Muscle of arm (tissue), 12 donors: ENCODE data around the gene YKT6. TPM values are rescaled to one million over a fixed set of nuclear protein-coding genes. Genes with fewer than 3 reads are reported as not detected.
A peak's percentile ranks its signal among the peaks of the same experiment; 100 is the strongest.

Experiments used
- DNase-seq: peaks from one replicate; pipeline ENCODE4 v3.0.0-alpha.2; 2013
- polyA plus RNA-seq, 12 donors: library from polyadenylated mRNA; unstranded; fragments of 120-200 nt; gene quantifications; one replicate each; pipeline ENCODE4 v1.2.1, GENCODE V29; 2013; ENCODE audit not compliant: insufficient read length in 12 of 12

Gene YKT6
- polyA plus RNA-seq, 12 donors = 68.1 to 89.8 (median 70.7) TPM; not detected in 1

DNA sequence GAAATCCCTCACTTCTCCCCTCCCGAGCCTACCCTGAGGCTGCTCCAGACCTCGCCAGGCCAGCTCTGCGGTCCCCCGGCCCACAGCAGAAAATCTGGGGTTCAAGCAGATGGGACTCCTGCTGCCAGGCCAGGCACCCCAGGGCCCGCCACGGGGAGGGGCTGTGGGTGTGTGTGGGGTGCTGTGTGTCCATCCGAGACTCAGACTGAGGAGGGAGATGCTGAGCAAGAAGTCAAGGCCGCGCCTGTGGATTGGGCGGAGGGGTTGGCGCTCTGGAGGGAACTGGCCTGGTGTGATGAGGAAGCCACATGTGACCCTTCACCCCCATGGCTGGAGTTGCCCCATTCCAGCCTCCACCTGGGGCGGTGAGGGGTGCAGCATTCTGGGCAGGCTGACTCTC is 51.1 kb downstream of the YKT6 start:
- no peak for DNase-seq

DNA sequence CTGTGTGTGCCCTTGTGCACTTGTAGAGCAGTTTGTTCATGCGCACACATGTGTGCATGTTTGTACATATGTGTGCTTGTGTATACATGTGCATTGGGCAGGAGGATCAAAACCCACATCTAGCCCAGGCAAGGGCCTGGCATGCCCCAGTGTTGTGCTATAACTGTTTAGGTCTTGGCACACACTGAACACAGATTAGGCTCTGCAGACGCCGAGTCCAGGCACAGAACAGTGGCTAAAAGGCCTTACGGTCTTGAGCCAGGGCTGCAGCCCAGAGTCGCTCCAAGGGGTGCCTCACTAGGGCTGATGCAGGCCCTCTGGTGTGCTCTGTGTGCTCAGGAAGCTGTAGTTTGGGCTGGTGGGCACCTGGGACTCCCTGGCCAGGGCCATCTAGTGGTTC is 55.7 kb downstream of the YKT6 start:
- no peak for DNase-seq

DNA sequence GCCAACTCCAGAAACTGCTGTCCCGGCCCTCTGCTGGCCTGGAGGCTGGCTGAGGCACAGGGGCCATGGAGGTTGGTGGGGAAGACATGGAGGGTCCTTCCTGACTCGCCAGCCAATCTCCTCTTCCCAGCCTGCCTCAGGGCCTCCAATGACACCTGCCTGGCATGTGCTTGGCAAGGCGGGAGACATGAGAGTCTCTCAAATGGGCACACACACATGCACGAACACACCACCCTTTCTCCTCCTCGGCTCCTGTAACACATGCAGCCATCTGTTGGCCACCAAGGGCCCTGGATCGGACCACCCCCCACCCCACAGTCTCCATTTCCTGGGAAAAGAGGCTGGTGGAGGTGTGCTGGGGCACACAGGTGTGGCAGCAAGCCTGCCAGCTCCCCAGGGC is 56.4 kb downstream of the YKT6 start:
- DNase-seq = no peak

DNA sequence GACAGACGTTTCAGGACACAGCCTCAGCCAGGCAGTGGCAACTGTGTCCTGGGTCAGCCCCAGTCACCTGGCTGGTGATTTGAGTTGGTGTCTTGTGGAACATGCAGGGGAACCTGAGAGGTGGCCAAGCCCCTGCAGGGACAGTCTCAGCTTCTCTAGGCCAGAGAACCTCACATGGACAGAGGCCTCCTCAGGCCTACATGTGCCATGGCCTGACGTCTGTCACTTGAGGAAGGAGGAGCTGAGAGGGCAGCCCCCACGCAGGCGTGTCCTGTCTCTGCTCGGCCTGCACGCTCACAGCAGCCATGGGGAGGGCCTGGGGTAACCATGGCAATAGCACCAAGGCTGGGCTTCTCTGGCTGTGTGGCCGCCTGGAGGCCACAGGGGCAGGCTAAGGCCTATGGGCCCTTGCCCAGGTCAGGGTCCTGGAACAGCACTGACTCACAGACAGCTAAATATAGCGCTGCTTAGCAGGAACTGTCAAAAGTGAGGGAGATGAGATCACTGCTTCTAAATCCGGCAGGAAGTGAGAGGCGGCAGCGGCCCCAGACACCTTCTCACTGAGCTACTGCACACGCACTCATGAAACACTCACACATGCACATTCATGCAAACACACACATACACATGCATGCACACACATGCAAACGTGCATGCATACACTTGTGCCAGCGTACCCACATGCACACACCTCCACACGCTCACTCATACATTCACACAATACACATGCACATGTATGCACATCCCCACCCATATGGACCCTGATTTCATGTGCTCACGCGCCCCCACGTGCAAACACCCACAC is 57.0 kb downstream of the YKT6 start:
- DNase-seq = peak; percentile 63

DNA sequence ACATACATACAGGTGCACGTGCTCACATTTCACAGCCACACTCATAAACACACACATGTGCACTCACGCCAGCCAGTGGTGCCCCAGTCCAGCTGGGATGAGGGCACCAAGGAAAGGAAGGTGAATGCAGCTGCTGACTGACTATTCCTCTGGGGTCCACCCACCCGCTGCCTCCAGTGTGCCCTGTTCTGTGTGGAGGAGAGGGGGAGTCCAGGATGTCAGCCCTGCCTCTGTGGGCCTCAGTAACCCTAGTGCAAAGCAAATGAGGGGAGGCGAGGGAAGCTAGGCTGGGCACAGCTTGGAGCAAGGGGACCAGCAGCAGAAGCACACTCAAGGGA is 57.6 kb downstream of the YKT6 start:
- no peak for DNase-seq

DNA sequence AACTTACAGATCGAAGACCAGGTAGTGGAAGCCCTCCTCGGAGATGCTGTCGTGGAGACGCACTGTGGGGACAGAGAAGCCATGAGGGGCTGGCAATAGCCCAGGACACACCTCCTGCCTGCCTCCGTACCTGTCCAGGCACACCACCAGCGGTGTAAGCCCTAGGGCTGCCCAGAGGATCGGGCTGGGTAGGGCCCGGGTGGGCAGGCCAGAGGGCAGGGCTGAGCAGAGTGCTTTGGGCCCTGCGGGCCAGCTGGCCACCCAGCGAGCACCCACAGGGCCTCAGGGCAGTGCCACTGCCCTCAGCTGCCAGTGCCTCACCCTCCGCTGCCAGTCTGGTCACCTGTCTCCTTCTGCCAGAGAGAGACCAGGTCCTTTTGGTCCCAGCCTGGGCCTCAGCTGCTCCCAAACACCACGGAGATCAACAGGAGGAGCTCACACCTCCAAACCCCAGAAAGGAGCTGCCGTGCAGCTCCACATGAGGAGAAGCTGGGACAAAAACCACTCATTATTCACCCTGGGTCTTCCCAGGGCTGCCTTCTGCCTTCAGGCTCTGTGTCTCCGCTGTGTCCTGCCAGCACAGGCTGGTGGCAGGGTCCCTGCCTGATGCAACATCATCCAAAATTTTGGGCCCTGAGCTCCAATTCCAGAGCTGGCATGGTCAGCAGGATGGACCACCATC is 58.2 kb downstream of the YKT6 start:
- DNase-seq = no peak

DNA sequence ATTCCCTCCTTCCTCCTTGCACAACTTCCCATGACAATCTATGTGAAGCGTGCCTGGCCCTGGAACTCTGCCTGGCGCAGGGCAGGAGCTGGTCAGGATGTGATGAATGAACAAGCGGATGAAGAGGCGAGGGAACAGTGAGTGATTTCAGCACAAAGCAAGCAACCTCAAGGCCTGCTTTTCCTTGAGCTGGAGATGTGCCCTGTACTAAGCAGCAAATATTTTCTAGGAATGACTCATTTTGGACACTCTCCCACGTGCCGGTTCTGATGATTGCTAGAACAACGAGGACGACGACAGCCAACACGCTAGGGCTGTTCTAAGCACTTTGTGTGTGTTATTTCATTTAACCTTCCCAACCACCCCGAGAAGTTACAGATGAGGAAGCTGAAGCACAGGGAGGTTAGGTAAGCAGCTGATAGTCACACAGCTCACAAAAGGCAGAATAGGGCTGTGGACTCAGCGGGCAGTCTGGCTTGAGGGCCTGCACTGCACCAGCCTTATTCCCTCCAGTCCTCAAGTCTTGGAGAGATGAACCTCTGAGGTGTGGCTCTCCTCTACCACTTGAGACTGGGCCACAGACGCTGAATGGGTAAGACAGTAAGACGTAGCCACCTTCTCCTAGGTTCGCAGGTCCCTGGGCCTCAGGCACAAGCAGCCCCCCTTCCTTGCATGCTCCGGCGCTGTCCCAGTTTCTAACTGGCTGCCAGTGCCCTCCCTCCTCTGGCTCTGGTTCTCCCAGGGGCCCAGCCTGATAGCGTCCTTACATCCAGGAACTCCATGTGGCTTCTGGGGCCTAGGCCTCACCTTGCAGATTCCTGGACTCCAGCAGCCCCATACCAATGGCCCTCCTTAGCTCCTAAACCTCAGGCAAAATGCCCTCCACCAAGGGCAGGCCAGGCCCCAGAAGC is 59.0 kb downstream of the YKT6 start:
- DNase-seq = peak; percentile 79

DNA sequence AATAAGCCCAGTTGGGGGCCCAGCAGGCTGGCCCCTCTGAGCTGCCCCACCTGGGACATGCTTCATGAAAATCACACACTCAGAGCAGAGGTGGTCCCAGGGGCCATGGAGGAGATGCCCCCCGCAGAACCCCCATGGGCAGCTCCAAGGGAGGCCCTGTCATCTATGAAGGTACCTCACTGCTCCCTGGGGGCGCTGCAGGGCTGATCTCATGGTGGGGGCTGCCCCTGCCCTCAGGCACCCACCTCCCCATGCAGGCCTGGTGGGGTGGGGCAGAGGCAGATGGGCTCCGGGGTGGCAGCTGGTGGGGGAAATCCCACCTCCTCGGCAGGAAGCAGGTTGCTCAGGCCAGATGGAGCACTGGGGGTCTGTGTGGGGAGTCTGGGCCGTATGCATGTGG is 60.5 kb downstream of the YKT6 start:
- no peak for DNase-seq

DNA sequence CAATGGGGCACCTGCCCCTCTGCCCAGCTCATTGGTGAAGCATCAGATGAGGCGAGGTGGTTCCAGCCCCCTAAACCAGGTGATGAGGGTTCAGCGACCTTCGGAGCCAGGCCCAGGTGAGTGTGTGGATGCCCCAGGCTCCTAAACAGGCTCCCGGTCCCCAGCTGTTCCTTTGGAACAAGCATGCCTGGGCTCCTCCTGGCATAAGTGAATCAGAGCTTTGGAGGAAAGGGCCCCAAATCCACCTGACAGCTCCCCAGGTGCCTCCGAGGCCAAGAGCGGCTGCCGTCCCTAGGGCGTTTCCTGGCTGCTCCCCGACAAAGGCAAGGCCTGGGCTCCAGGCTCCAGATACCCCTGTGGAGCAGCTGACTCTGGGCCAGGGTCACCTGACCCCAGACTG is 61.3 kb downstream of the YKT6 start:
- no peak for DNase-seq

DNA sequence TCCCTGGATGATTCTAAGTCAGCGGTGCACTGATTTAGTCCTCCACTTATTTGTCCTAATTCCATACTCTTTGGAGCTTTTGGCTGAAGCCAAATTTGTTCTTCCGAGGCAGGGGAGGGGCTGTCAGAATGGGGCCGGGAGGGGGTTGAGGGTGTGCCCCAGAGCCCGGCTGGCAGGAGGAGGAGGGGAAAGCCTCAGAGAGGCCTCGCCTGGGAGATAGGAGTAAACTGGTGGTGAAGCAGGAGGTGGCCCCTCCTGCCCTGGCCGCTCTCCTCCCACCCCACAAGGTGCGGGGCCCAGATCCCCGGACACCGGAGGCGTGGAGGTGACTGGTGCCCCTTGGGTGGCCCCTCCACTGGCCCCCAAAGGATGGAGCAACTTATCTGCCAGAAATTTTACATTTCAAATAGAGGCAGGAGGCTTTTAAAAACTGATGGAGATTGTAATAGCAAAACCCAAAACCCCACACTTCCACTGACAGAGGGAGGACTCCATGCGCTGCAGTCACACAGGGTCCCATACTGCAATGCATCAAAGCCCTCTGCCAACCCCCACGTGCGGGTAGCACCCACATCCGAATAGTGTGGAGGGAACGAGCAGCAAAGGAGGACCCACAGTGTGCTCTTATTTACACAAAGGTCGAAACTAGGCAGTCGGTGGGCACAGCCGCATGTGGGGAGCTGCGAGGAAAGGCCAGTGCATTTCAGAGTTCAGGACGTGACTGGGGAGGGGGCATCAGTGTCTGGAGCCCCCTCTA is 62.7 kb downstream of the YKT6 start:
- DNase-seq = no peak

Other genes starting within 250 kb of the YKT6 start
- gene SPDYE1, start 203.1 kb upstream of the YKT6 start, polyA plus RNA-seq = 1 to 10 TPM in 5 of 12 donors, under 1 TPM in 5, not detected in 2; 0.15 to 4.1 (median 1.1) TPM
- 10 to 100 TPM in 11 of 12 donors, not detected in 1; 33.9 to 58.7 (median 39.9) TPM for gene DBNL, start 156.3 kb upstream of the YKT6 start, polyA plus RNA-seq
- gene PGAM2, start 135.4 kb upstream of the YKT6 start, polyA plus RNA-seq = 100 to 1,000 TPM in 10 of 12 donors, 10 to 100 TPM in 1, not detected in 1; 73.0 to 343 (median 210) TPM
- 10 to 100 TPM in 10 of 12 donors, 1 to 10 TPM in 1, not detected in 1; 9.5 to 18.6 (median 14.4) TPM for gene POLM, start 118.4 kb upstream of the YKT6 start, polyA plus RNA-seq
- gene AEBP1, start 96.6 kb upstream of the YKT6 start, polyA plus RNA-seq = 100 to 1,000 TPM in 5 of 12 donors, 10 to 100 TPM in 6, not detected in 1; 57.6 to 145 (median 93.5) TPM
- gene POLD2, start 77.4 kb upstream of the YKT6 start, polyA plus RNA-seq = 100 to 1,000 TPM in 1 of 12 donors, 10 to 100 TPM in 10, not detected in 1; 64.4 to 126 (median 78.2) TPM
- 1 to 10 TPM in 10 of 12 donors, not detected in 2; 1.6 to 7.7 (median 3.9) TPM for gene MYL7, start 59.6 kb upstream of the YKT6 start, polyA plus RNA-seq
- gene GCK, start 11.5 kb upstream of the YKT6 start, polyA plus RNA-seq = 1 to 10 TPM in 10 of 12 donors, not detected in 2; 1.7 to 5.7 (median 3.8) TPM
- gene CAMK2B, start 124.6 kb downstream of the YKT6 start, polyA plus RNA-seq = 1,000 to 10,000 TPM in 1 of 12 donors, 10 to 100 TPM in 5, 1 to 10 TPM in 6; 3.6 to 1,562 (median 12.8) TPM